Brain microvascular endothelial cell (primary cell): ENCODE results near the gene TST.

Experiments
- DNase-seq: peaks from one replicate; pipeline ENCODE4 v3.0.0-alpha.2; 2020
- H3K27ac ChIP-seq: fragments of 250-450 bp; sonication (Bioruptor Pico); 2 replicates; pipeline ENCODE4 v1.5.1; 2020; ENCODE audit warnings: mild to moderate bottlenecking, moderate library complexity
- H3K27me3 ChIP-seq: fragments of 250-450 bp; sonication (Bioruptor Pico); replicated peaks from 2 replicates; pipeline ENCODE4 v1.5.1; 2020; ENCODE audit warnings: mild to moderate bottlenecking
- H3K36me3 ChIP-seq: fragments of 250-450 bp; sonication (Bioruptor Pico); replicated peaks from 2 replicates; pipeline ENCODE4 v1.5.1; 2020; ENCODE audit warnings: mild to moderate bottlenecking
- H3K4me3 ChIP-seq: 2 replicates; pipeline ENCODE4 v1.5.1; 2011; ENCODE audit warnings: low read depth, mild to moderate bottlenecking, control low read depth, low read length, moderate library complexity
- CTCF ChIP-seq: IDR thresholded peaks from 2 replicates; pipeline ENCODE4 v1.5.1; 2011; ENCODE audit warnings: low read depth, mild to moderate bottlenecking, moderate library complexity, low read length, control low read depth, inconsistent platforms; ENCODE audit errors: missing control alignments
- in situ Hi-C: cut with HindIII; loops from 2 replicates; pipeline ENCODE4 v1.10.0; 2017; ENCODE audit warnings: low sequenced_read_pairs, low pct_ligation_motif_present

Gene TST

GRCh38 chr22:37059876-37060449, 40.7 kb upstream of the TST start:
- Histone ChIP-seq H3K36me3 (peaks cover 13% of the 10 kb centered on the region), H3K4me3 (no peak overlapping the region), H3K27ac (no peak overlapping the region), H3K27me3 (no peaks in the 10 kb centered on the region)
- DNase-seq: no peak
- TF ChIP-seq CTCF: no peak
- in situ Hi-C loops: no loop called here

GRCh38 chr22:37058917-37059701, 39.9 kb upstream of the TST start:
- Histone ChIP-seq H3K4me3 (no peak overlapping the region), H3K27ac (no peak overlapping the region), H3K27me3 (no peaks in the 10 kb centered on the region), H3K36me3 (peaks cover 13% of the 10 kb centered on the region)
- in situ Hi-C loops: no loop called here
- no peak for TF ChIP-seq CTCF
- no peak for DNase-seq

- H3K27ac ChIP-seq: no peak overlapping the region
- H3K27me3 ChIP-seq: no peaks in the 10 kb centered on the region
- H3K4me3 ChIP-seq: no peak overlapping the region
- DNase-seq: no peak
- in situ Hi-C loops: no loop called here
- no peak for TF ChIP-seq CTCF
- peaks cover 13% of the 10 kb centered on the region for H3K36me3 ChIP-seq
Measured at GRCh38 chr22:37057796-37058510, 38.7 kb upstream of the TST start.

- no peak for DNase-seq
- in situ Hi-C loops: no loop called here
- Histone ChIP-seq H3K4me3 (no peak overlapping the region), H3K27ac (no peak overlapping the region), H3K36me3 (peaks cover 13% of the 10 kb centered on the region), H3K27me3 (no peaks in the 10 kb centered on the region)
- no peak for TF ChIP-seq CTCF
Measured at GRCh38 chr22:37057226-37057625, 38.0 kb upstream of the TST start.

- H3K27me3 ChIP-seq: no peaks in the 10 kb centered on the region
- in situ Hi-C loops: no loop called here
- H3K36me3 ChIP-seq: peaks cover 13% of the 10 kb centered on the region
- TF ChIP-seq CTCF: no peak
- no peak overlapping the region for H3K4me3 ChIP-seq
- no peak overlapping the region for H3K27ac ChIP-seq
- DNase-seq: no peak
Measured at GRCh38 chr22:37056246-37056645, 37.0 kb upstream of the TST start.
